Caco-2 (cell line): ENCODE results near the gene LRIG1. TPM values are rescaled to one million over a fixed set of nuclear protein-coding genes. Genes with fewer than 3 reads are reported as not detected.

ENCODE experiments used
- BruUV-seq: library from RNA; stranded (reverse); fragments of 400-500 nt; replicated peaks from 2 replicates; lab custom pipeline; 2021; lab: Mats Ljungman, UMichigan
- CTCF ChIA-PET: fragments of 300-600 bp; sonication (Branson Sonifier 250); formaldehyde crosslinking; loops from one replicate; lab custom pipeline; 2022; ENCODE audit warnings: antibody characterized with exemption; lab: Charles Lee
- POLR2A ChIA-PET: fragments of 300-600 bp; sonication (Branson Sonifier 250); formaldehyde crosslinking; loops from one replicate; lab custom pipeline; 2022; ENCODE audit warnings: antibody characterized with exemption; lab: Charles Lee
- DNase-seq, 2 experiments: peaks; one replicate each; pipeline versions ENCODE4 v3.0.0 to v3.0.0-alpha.2; 2020 to 2022
- H3K27me3 ChIP-seq: replicated peaks from 2 replicates; pipeline ENCODE4 v1.6.0; 2011; ENCODE audit warnings: low read length; ENCODE audit not compliant: control insufficient read depth, insufficient read depth
- H3K36me3 ChIP-seq: 2 replicates; pipeline ENCODE4 v1.5.1; 2011; ENCODE audit warnings: low read length; ENCODE audit not compliant: control insufficient read depth, insufficient read depth
- H3K4me1 ChIP-seq: fragments of 250-450 bp; sonication (Bioruptor Pico); 2 replicates; pipeline ENCODE4 v1.5.1; 2020; ENCODE audit warnings: mild to moderate bottlenecking
- H3K4me3 ChIP-seq: 2 replicates; pipeline ENCODE4 v1.5.1; 2011; ENCODE audit warnings: low read depth, mild to moderate bottlenecking, control low read depth, low read length
- H3K9me3 ChIP-seq: fragments of 250-450 bp; sonication (Bioruptor Pico); 2 replicates; pipeline ENCODE4 v1.5.1; 2020; ENCODE audit warnings: mild to moderate bottlenecking, moderate library complexity
- H3K27ac Mint-ChIP-seq: one replicate; pipeline ENCODE4 v1.8.0; 2022; ENCODE audit warnings: mixed read lengths; ENCODE audit not compliant: unreplicated experiment
- H3K27me3 Mint-ChIP-seq: one replicate; pipeline ENCODE4 v1.8.0; 2022; ENCODE audit warnings: mixed read lengths; ENCODE audit not compliant: insufficient read depth, unreplicated experiment
- H3K36me3 Mint-ChIP-seq: one replicate; pipeline ENCODE4 v1.8.0; 2022; ENCODE audit warnings: mild to moderate bottlenecking, mixed read lengths; ENCODE audit not compliant: insufficient read depth, unreplicated experiment
- H3K4me1 Mint-ChIP-seq: one replicate; pipeline ENCODE4 v1.8.0; 2022; ENCODE audit warnings: low read depth, mixed read lengths; ENCODE audit not compliant: unreplicated experiment
- H3K4me3 Mint-ChIP-seq: one replicate; pipeline ENCODE4 v1.8.0; 2022; ENCODE audit warnings: mild to moderate bottlenecking, moderate library complexity, mixed read lengths; ENCODE audit not compliant: unreplicated experiment
- H3K9me3 Mint-ChIP-seq: one replicate; pipeline ENCODE4 v1.8.0; 2022; ENCODE audit warnings: mixed read lengths; ENCODE audit not compliant: unreplicated experiment
- intact Hi-C: fragments of 100-400 bp; cut with micrococcal nuclease; formaldehyde crosslinking; loops from one replicate; pipeline ENCODE4 v1.10.0; 2022; ENCODE audit not compliant: unreplicated experiment
- total RNA-seq: library from RNA; stranded (reverse); gene quantifications from 2 replicates; pipeline ENCODE4 v1.2.3, GENCODE V29; 2022
- TF ChIP-seq, protein P1 (sequence below), 2 experiments: fragments of 200-600 bp in 1 of 2; IDR thresholded peaks; 1 replicate in 1 of 2; 2 replicates in 1 of 2; pipeline versions ENCODE4 v1.5.1 to v1.8.0; 2011 to 2022; ENCODE audit warnings: antibody characterized with exemption in 1 of 2, control low read depth in 1 of 2, inconsistent platforms in 1 of 2, low read depth in 1 of 2, low read length in 1 of 2, mild to moderate bottlenecking in 1 of 2, moderate library complexity in 1 of 2; ENCODE audit not compliant: insufficient read depth in 1 of 2, severe bottlenecking in 1 of 2, unreplicated experiment in 1 of 2

LRIG1 gene
- total RNA-seq, 1 experiment from 2014 or later, result 43.4 TPM

DNA sequence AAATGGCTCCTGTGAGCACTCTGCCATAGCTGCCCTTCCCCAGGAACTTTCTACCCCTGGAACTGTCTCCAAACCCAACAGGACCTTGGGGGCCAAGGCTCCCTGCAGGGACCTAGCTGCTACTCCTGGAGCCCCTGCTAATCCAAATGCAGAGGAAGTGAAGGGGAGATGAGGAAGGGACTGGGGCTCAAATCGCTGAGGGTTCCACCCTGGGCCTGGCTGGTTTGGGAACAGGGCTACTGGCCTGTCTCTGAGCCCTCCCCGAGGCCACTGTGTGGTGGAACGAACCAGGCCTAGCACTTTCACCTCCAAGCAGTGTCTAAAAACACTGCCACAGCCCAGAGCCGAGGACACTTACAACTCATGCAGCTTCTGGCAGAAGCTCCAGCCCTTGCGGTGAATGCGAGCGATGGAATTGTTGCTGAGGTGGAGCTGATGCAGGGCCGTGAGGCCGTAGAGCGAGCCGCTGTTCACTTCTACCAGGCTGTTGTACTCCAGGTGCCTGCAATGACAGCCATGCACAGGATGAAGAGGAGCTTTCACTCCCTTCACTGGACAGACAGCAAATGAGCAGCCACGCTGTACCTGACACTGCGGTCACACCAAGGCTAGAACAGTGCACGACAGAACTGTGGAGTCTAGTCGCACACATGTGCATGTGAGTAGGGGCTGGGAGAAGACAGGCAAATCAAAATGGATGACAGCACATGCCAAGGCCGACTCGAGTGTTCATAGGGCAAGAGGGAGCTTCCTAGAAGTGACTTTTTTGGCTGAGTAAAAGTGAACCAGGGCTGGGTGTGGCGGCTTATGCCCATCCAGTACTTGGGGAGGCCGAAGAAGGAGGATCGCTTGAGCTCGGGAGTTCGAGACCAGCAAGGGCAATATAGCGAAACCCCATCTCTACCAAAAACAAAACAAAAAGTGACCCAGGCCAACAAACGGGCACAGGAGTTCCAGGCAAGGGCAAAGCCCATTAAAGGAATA is 90.8 kb downstream of the LRIG1 start:
- no peak overlapping the region for H3K4me3 ChIP-seq
- Mint-ChIP-seq H3K36me3 (peaks cover 44% of the 10 kb centered on the region), H3K9me3 (no peaks in the 10 kb centered on the region), H3K4me1 (peaks cover 14% of the 10 kb centered on the region), H3K27me3 (no peaks in the 10 kb centered on the region), H3K4me3 (no peak overlapping the region), H3K27ac (no peak overlapping the region)
- H3K4me1 ChIP-seq, result peaks cover 4% of the 10 kb centered on the region; the same call in 1 of the 2 replicates
- ChIA-PET CTCF (no interaction called here), POLR2A (no interaction called here)
- TF ChIP-seq, protein P1, sequence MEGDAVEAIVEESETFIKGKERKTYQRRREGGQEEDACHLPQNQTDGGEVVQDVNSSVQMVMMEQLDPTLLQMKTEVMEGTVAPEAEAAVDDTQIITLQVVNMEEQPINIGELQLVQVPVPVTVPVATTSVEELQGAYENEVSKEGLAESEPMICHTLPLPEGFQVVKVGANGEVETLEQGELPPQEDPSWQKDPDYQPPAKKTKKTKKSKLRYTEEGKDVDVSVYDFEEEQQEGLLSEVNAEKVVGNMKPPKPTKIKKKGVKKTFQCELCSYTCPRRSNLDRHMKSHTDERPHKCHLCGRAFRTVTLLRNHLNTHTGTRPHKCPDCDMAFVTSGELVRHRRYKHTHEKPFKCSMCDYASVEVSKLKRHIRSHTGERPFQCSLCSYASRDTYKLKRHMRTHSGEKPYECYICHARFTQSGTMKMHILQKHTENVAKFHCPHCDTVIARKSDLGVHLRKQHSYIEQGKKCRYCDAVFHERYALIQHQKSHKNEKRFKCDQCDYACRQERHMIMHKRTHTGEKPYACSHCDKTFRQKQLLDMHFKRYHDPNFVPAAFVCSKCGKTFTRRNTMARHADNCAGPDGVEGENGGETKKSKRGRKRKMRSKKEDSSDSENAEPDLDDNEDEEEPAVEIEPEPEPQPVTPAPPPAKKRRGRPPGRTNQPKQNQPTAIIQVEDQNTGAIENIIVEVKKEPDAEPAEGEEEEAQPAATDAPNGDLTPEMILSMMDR (IDR thresholded peaks at IDR 0.05; ENCODE audit: insufficient read depth in 1 of 2, low read depth in 1 of 2, low read length in 1 of 2, severe bottlenecking in 1 of 2, unreplicated experiment in 1 of 2), result no peak
- no peaks in the 10 kb centered on the region for H3K9me3 ChIP-seq
- BruUV-seq, result no TSS peak
- H3K27me3 ChIP-seq, result no peaks in the 10 kb centered on the region
- no peak for DNase-seq
- intact Hi-C loops, result loop anchor here (2.0 kb wide), 1 partner anchor 91 kb away; the partner anchor contains the start of gene LRIG1
- H3K36me3 ChIP-seq, result peaks cover 3% of the 10 kb centered on the region; the same call in 1 of the 2 replicates

DNA sequence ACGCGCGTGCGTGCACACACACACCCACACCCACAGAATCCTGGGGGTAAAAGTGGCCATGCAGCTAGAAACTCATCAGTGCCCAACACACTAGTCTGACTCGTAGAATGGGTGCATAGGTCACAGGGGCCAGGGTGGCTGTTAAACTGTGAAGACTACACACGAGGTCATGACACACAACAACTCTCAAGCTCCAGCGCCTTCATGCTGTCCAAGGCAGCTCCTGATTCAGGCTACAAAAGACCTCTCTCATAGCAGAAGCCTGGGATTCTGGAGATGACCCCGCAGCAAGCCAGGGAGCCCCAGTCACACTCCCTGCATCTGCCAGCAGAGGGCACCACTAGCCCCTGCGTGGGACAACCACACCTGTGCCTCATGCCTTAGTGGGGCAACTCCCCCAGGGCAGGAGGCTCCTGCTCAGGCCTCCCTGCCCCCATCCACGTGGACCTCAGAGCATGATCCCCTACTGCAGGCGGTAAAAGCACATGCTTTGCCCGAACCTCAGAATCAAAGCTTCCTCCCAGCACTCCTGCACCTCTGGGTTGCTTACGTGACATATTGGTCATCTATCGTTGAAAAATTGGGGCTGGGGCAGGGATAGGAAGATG is 93.1 kb downstream of the LRIG1 start:
- TF ChIP-seq, protein P1 (IDR thresholded peaks at IDR 0.05; ENCODE audit: insufficient read depth in 1 of 2, low read depth in 1 of 2, low read length in 1 of 2, severe bottlenecking in 1 of 2, unreplicated experiment in 1 of 2), result peak; percentile 76 to 91
- Histone ChIP-seq H3K4me3 (no peak overlapping the region), H3K36me3 (peaks cover 5% of the 10 kb centered on the region; the same call in 1 of the 2 replicates), H3K27me3 (no peaks in the 10 kb centered on the region), H3K4me1 (peaks cover 4% of the 10 kb centered on the region; the same call in 1 of the 2 replicates), H3K9me3 (no peaks in the 10 kb centered on the region)
- H3K27me3 Mint-ChIP-seq, result no peaks in the 10 kb centered on the region
- peak; percentile 72 to 84 for DNase-seq
- peaks cover 45% of the 10 kb centered on the region for H3K36me3 Mint-ChIP-seq
- POLR2A ChIA-PET, result interaction anchor here (0.6 kb wide), 1 partner anchor 131 kb away, joined by 5 read pairs; no protein-coding TSS in a partner anchor
- H3K4me1 Mint-ChIP-seq, result peaks cover 14% of the 10 kb centered on the region
- H3K9me3 Mint-ChIP-seq, result no peaks in the 10 kb centered on the region
- H3K4me3 Mint-ChIP-seq, result no peak overlapping the region
- CTCF ChIA-PET, result interaction anchor here (0.7 to 1.7 kb wide), 3 partner anchors 10 to 408 kb away, joined by 3 to 8 read pairs (median 3); no protein-coding TSS in a partner anchor
- peak overlapping the region; percentile 53 for H3K27ac Mint-ChIP-seq
- intact Hi-C loops, result loop anchor here (1.0 to 2.0 kb wide), 2 partner anchors 93 to 409 kb away; partner anchors contain the start of gene LRIG1
- BruUV-seq, result no TSS peak
